OCI-LY1 (cell line): ENCODE data around the gene DHX58.

ENCODE experiments used
- CTCF ChIP-seq: fragments of 200-600 bp; sonication (generic), shearing (Covaris generic); IDR thresholded peaks from 2 replicates; pipeline ENCODE4 v1.5.1; 2017; ENCODE audit warnings: mild to moderate bottlenecking, antibody characterized with exemption, low read length, moderate library complexity, mixed read lengths
- EZH2 ChIP-seq: fragments of 200-600 bp; sonication (generic), shearing (Covaris generic); IDR thresholded peaks from 2 replicates; pipeline ENCODE4 v1.8.0; 2017; ENCODE audit warnings: borderline replicate concordance, mixed run types, mild to moderate bottlenecking, antibody characterized with exemption, low read length, moderate library complexity, mixed read lengths

- TF ChIP-seq EZH2 (no peak), CTCF (no peak)
These were observed 8.6 kb upstream of the DHX58 start, which contains the start of gene KAT2A for GRCh38 chr17:42120770-42121769.
